Measurements from ENCODE around the gene FXYD4.
"Not testable (repeated sequence)": the region's sequence is repeated elsewhere in the genome, so short reads cannot be mapped to it uniquely, and the experiment has no call there.

The FXYD4 gene

GRCh38 chr10:43376828-43377423 is 5.5 kb downstream of the FXYD4 start:
- no peak for DNase-seq

GRCh38 chr10:43377424-43377883 is 6.0 kb downstream of the FXYD4 start:
- no peak for DNase-seq

- DNase-seq, result no peak
Measured at GRCh38 chr10:43380610-43381222, 9.3 kb downstream of the FXYD4 start.

GRCh38 chr10:43383204-43383971 is 12.0 kb downstream of the FXYD4 start:
- no peak for DNase-seq

- DNase-seq, result no peak
Measured at GRCh38 chr10:43384252-43385221, 13.1 kb downstream of the FXYD4 start.

- DNase-seq, result no peak
Measured at GRCh38 chr10:43385412-43386004, 14.1 kb downstream of the FXYD4 start.

GRCh38 chr10:43386549-43386948 is 15.1 kb downstream of the FXYD4 start:
- DNase-seq, result no peak

- DNase-seq, result no peak
Measured at GRCh38 chr10:43386981-43387677, 15.7 kb downstream of the FXYD4 start.

- no peak for DNase-seq
Measured at GRCh38 chr10:43387678-43388032, 16.2 kb downstream of the FXYD4 start.

GRCh38 chr10:43389867-43390266 is 18.4 kb downstream of the FXYD4 start:
- no peak for DNase-seq

GRCh38 chr10:43390333-43390732 is 18.9 kb downstream of the FXYD4 start:
- no peak for DNase-seq

- DNase-seq, result peak; percentile 53
Measured at GRCh38 chr10:43390759-43391158, 19.3 kb downstream of the FXYD4 start.

GRCh38 chr10:43391496-43391895 is 20.1 kb downstream of the FXYD4 start:
- DNase-seq, result no peak

GRCh38 chr10:43392748-43393147 is 21.3 kb downstream of the FXYD4 start:
- DNase-seq, result no peak

- not testable (repeated sequence) for DNase-seq
Measured at GRCh38 chr10:43393186-43393585, 21.8 kb downstream of the FXYD4 start.

GRCh38 chr10:43393606-43394360 is 22.3 kb downstream of the FXYD4 start:
- no peak for DNase-seq

- no peak for DNase-seq
Measured at GRCh38 chr10:43394868-43395267, 23.4 kb downstream of the FXYD4 start.

GRCh38 chr10:43395571-43396060 is 24.2 kb downstream of the FXYD4 start:
- peak; percentile 44 for DNase-seq

GRCh38 chr10:43396061-43396927 is 24.9 kb downstream of the FXYD4 start:
- peak; percentile 78 for DNase-seq

Data from CD4-positive, alpha-beta T cell treated with Interleukin-21 for 1 hour (primary cell).